ENCODE results near the gene GMPPB. TPM values are rescaled to one million over a fixed set of nuclear protein-coding genes. Genes with fewer than 3 reads are reported as not detected.

GMPPB gene
- total RNA-seq, 1 donor from 2014 or later = 21.2 TPM

DNA sequence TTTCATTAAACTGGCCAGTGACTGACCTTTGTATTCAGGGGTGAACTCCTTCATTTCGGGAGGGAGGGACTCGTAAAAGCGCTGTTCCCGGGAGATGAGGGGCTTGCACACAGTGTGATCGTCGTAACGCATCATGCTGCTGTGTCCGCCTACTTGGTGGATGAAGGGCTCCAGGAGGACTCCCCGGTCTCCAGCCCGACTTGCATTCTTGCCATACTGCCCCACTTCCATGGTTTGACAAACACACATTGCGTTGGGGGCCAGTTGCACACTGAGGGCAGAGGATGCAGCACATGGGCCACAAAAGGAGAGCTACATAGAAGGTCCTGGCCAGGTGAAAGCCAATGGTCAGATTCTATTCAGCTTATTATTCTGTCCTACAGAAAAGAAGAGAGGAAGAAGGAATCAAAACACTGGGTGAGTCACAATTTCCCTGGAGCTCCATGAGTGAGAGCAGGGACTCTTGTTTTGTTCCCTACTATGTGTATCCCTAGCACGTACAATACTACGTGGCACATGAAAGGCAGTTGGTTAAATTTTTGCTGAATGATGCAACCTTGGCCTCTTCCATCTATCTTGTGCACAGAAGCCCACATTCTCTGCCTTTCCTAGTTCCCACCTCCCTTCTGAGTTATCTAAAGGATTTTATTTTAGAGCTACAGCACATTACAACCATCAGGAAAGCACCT, 24.2 kb upstream of the GMPPB start:
- peaks cover 5% of the 10 kb centered on the region for H3K4me1 Mint-ChIP-seq (ENCODE audit: low read depth, unreplicated experiment)
- no peak overlapping the region for H3K4me3 Mint-ChIP-seq (ENCODE audit: unreplicated experiment)
- TF ChIP-seq, protein P1, sequence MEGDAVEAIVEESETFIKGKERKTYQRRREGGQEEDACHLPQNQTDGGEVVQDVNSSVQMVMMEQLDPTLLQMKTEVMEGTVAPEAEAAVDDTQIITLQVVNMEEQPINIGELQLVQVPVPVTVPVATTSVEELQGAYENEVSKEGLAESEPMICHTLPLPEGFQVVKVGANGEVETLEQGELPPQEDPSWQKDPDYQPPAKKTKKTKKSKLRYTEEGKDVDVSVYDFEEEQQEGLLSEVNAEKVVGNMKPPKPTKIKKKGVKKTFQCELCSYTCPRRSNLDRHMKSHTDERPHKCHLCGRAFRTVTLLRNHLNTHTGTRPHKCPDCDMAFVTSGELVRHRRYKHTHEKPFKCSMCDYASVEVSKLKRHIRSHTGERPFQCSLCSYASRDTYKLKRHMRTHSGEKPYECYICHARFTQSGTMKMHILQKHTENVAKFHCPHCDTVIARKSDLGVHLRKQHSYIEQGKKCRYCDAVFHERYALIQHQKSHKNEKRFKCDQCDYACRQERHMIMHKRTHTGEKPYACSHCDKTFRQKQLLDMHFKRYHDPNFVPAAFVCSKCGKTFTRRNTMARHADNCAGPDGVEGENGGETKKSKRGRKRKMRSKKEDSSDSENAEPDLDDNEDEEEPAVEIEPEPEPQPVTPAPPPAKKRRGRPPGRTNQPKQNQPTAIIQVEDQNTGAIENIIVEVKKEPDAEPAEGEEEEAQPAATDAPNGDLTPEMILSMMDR (IDR thresholded peaks at IDR 0.05; ENCODE audit: partially characterized antibody, unreplicated experiment) = no peak
- no peaks in the 10 kb centered on the region for H3K36me3 Mint-ChIP-seq (ENCODE audit: unreplicated experiment)
- H3K9me3 Mint-ChIP-seq (ENCODE audit: unreplicated experiment) = no peaks in the 10 kb centered on the region
- peaks cover under 1% of the 10 kb centered on the region for H3K27me3 Mint-ChIP-seq (ENCODE audit: unreplicated experiment)
- peak overlapping the region; percentile 69 for H3K27ac Mint-ChIP-seq (ENCODE audit: unreplicated experiment)
- DNase-seq = no peak

GRCh38 chr3:49745986-49746385, 22.2 kb upstream of the GMPPB start:
- no peak overlapping the region for H3K4me3 Mint-ChIP-seq (ENCODE audit: unreplicated experiment)
- no peaks in the 10 kb centered on the region for H3K9me3 Mint-ChIP-seq (ENCODE audit: unreplicated experiment)
- TF ChIP-seq, protein P1 (IDR thresholded peaks at IDR 0.05; ENCODE audit: partially characterized antibody, unreplicated experiment) = no peak
- no peak for DNase-seq
- no peak overlapping the region for H3K27ac Mint-ChIP-seq (ENCODE audit: unreplicated experiment)
- H3K27me3 Mint-ChIP-seq (ENCODE audit: unreplicated experiment) = no peaks in the 10 kb centered on the region
- H3K36me3 Mint-ChIP-seq (ENCODE audit: unreplicated experiment) = no peaks in the 10 kb centered on the region
- H3K4me1 Mint-ChIP-seq (ENCODE audit: low read depth, unreplicated experiment) = peaks cover 5% of the 10 kb centered on the region

GRCh38 chr3:49740427-49740826, 16.7 kb upstream of the GMPPB start:
- no peaks in the 10 kb centered on the region for H3K36me3 Mint-ChIP-seq (ENCODE audit: unreplicated experiment)
- H3K27ac Mint-ChIP-seq (ENCODE audit: unreplicated experiment) = no peak overlapping the region
- H3K4me1 Mint-ChIP-seq (ENCODE audit: low read depth, unreplicated experiment) = no peaks in the 10 kb centered on the region
- DNase-seq = no peak
- peaks cover 2% of the 10 kb centered on the region for H3K9me3 Mint-ChIP-seq (ENCODE audit: unreplicated experiment)
- H3K27me3 Mint-ChIP-seq (ENCODE audit: unreplicated experiment) = peaks cover 1% of the 10 kb centered on the region
- peak overlapping the region; percentile 32 for H3K4me3 Mint-ChIP-seq (ENCODE audit: unreplicated experiment)
- TF ChIP-seq, protein P1 (IDR thresholded peaks at IDR 0.05; ENCODE audit: partially characterized antibody, unreplicated experiment) = no peak

DNA sequence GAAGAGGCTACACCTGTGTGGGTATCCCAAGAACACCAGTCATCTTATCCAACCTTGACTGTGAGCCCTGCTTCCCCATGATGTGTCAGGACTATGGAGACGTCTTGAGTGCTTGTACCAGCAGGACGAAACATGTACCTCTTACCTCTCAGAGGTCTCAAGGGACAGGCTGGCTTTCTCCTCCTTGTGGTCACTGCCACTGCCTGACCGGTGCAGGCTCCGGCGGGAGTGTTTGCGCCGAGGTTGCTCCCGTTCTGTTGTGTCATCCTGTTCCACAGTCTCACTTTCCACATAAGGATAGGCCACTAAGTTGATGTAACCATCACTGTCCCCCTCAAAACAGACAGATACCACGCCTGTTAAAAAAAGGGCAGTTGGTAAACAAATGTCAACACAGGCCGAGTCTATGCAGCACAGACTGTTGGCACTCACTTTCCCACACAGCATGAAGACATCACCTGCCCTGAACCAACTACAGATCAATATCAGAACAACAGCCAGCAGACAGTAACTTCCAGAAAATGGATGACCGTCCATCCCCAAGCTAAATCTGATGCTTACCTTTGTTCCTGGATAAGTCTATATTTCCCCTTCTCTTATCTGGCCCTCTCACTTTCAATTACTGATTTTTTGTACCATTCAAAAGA, 14.4 kb upstream of the GMPPB start:
- H3K36me3 Mint-ChIP-seq (ENCODE audit: unreplicated experiment) = no peaks in the 10 kb centered on the region
- H3K27ac Mint-ChIP-seq (ENCODE audit: unreplicated experiment) = peak overlapping the region; percentile 1
- H3K4me3 Mint-ChIP-seq (ENCODE audit: unreplicated experiment) = no peak overlapping the region

More for the DNA sequence above, 14.4 kb upstream of the GMPPB start:
- TF ChIP-seq, protein P1 (IDR thresholded peaks at IDR 0.05; ENCODE audit: partially characterized antibody, unreplicated experiment) = no peak
- peaks cover 4% of the 10 kb centered on the region for H3K9me3 Mint-ChIP-seq (ENCODE audit: unreplicated experiment)
- no peak for DNase-seq
- H3K4me1 Mint-ChIP-seq (ENCODE audit: low read depth, unreplicated experiment) = no peaks in the 10 kb centered on the region
- H3K27me3 Mint-ChIP-seq (ENCODE audit: unreplicated experiment) = peaks cover 1% of the 10 kb centered on the region
